ENCODE results near the gene LGR5.
"Not testable (repeated sequence)": the region's sequence is repeated elsewhere in the genome, so short reads cannot be mapped to it uniquely, and the experiment has no call there.

The LGR5 gene

GRCh38 chr12:71474791-71475190, 35.2 kb downstream of the LGR5 start:
- H3K4me1 ChIP-seq (ENCODE audit: control extremely low read depth in 1 of 4, control insufficient read depth in 4 of 4, insufficient read depth in 4 of 4, low read length in 3 of 4): no peaks in the 10 kb centered on the region
- H3K9me3 ChIP-seq (ENCODE audit: control extremely low read depth in 1 of 5, control insufficient read depth in 4 of 5, insufficient read depth in 2 of 5, low read depth in 1 of 5, low read length in 4 of 5): no peaks in the 10 kb centered on the region
- no peak for DNase-seq
- POLR2A ChIA-PET: no interaction called here
- CTCF ChIA-PET: interaction anchor here (1.7 kb wide), 1 partner anchor 59 kb away, joined by 3 read pairs; no protein-coding TSS in a partner anchor
- no peaks in the 10 kb centered on the region for H3K27me3 ChIP-seq (replicated peaks in 2 of 5; ENCODE audit: control insufficient read depth in 4 of 5, insufficient read depth in 5 of 5, low read length in 4 of 5)
- no peak overlapping the region for H3K4me3 ChIP-seq (ENCODE audit: control insufficient read depth in 1 of 7, extremely low read depth in 1 of 7, insufficient read depth in 4 of 7, low read depth in 2 of 7, low read length in 6 of 7)
- H3K27ac ChIP-seq (ENCODE audit: insufficient read depth in 1 of 2, low read depth in 1 of 2, low read length in 2 of 2, poor library complexity in 1 of 2, severe bottlenecking in 2 of 2): no peak overlapping the region
- H3K36me3 ChIP-seq (ENCODE audit: control insufficient read depth in 4 of 4, insufficient read depth in 4 of 4, low read length in 3 of 4): no peaks in the 10 kb centered on the region
- WGBS (ENCODE audit: insufficient coverage): 100% methylated on average over 1 of the region's 2 CpGs

- Histone ChIP-seq H3K27ac (ENCODE audit: insufficient read depth in 1 of 2, low read depth in 1 of 2, low read length in 2 of 2, poor library complexity in 1 of 2, severe bottlenecking in 2 of 2) (no peak overlapping the region), H3K27me3 (replicated peaks in 2 of 5; ENCODE audit: control insufficient read depth in 4 of 5, insufficient read depth in 5 of 5, low read length in 4 of 5) (no peaks in the 10 kb centered on the region), H3K4me3 (ENCODE audit: control insufficient read depth in 1 of 7, extremely low read depth in 1 of 7, insufficient read depth in 4 of 7, low read depth in 2 of 7, low read length in 6 of 7) (no peak overlapping the region), H3K9me3 (ENCODE audit: control extremely low read depth in 1 of 5, control insufficient read depth in 4 of 5, insufficient read depth in 2 of 5, low read depth in 1 of 5, low read length in 4 of 5) (no peaks in the 10 kb centered on the region), H3K36me3 (ENCODE audit: control insufficient read depth in 4 of 4, insufficient read depth in 4 of 4, low read length in 3 of 4) (no peaks in the 10 kb centered on the region), H3K4me1 (ENCODE audit: control extremely low read depth in 1 of 4, control insufficient read depth in 4 of 4, insufficient read depth in 4 of 4, low read length in 3 of 4) (no peaks in the 10 kb centered on the region)
- DNase-seq: no peak
- whole genome bisulfite sequencing (ENCODE audit: insufficient coverage): 96% methylated on average over 5 of the region's 5 CpGs
- ChIA-PET CTCF (interaction anchor here (1.7 kb wide), 1 partner anchor 59 kb away, joined by 3 read pairs; no protein-coding TSS in a partner anchor), POLR2A (no interaction called here)
Observed at GRCh38 chr12:71475280-71475679, 35.7 kb downstream of the LGR5 start.

GRCh38 chr12:71476513-71476912, 36.9 kb downstream of the LGR5 start:
- H3K36me3 ChIP-seq (ENCODE audit: control insufficient read depth in 4 of 4, insufficient read depth in 4 of 4, low read length in 3 of 4): no peaks in the 10 kb centered on the region
- 92% methylated on average over 2 of the region's 3 CpGs for WGBS (ENCODE audit: insufficient coverage)
- H3K27ac ChIP-seq (ENCODE audit: insufficient read depth in 1 of 2, low read depth in 1 of 2, low read length in 2 of 2, poor library complexity in 1 of 2, severe bottlenecking in 2 of 2): no peak overlapping the region
- no peaks in the 10 kb centered on the region for H3K9me3 ChIP-seq (ENCODE audit: control extremely low read depth in 1 of 5, control insufficient read depth in 4 of 5, insufficient read depth in 2 of 5, low read depth in 1 of 5, low read length in 4 of 5)
- POLR2A ChIA-PET: no interaction called here
- no peaks in the 10 kb centered on the region for H3K4me1 ChIP-seq (ENCODE audit: control extremely low read depth in 1 of 4, control insufficient read depth in 4 of 4, insufficient read depth in 4 of 4, low read length in 3 of 4)
- DNase-seq: no peak
- H3K27me3 ChIP-seq (replicated peaks in 2 of 5; ENCODE audit: control insufficient read depth in 4 of 5, insufficient read depth in 5 of 5, low read length in 4 of 5): no peaks in the 10 kb centered on the region
- no peak overlapping the region for H3K4me3 ChIP-seq (ENCODE audit: control insufficient read depth in 1 of 7, extremely low read depth in 1 of 7, insufficient read depth in 4 of 7, low read depth in 2 of 7, low read length in 6 of 7)
- CTCF ChIA-PET: no interaction called here

- no peaks in the 10 kb centered on the region for H3K27me3 ChIP-seq (replicated peaks in 2 of 5; ENCODE audit: control insufficient read depth in 4 of 5, insufficient read depth in 5 of 5, low read length in 4 of 5)
- H3K27ac ChIP-seq (ENCODE audit: insufficient read depth in 1 of 2, low read depth in 1 of 2, low read length in 2 of 2, poor library complexity in 1 of 2, severe bottlenecking in 2 of 2): no peak overlapping the region
- ChIA-PET POLR2A (no interaction called here), CTCF (interaction anchor here (1.2 kb wide), 1 partner anchor 11 kb away, joined by 5 read pairs; no protein-coding TSS in a partner anchor)
- H3K4me1 ChIP-seq (ENCODE audit: control extremely low read depth in 1 of 4, control insufficient read depth in 4 of 4, insufficient read depth in 4 of 4, low read length in 3 of 4): no peaks in the 10 kb centered on the region
- DNase-seq: no peak
- no peaks in the 10 kb centered on the region for H3K36me3 ChIP-seq (ENCODE audit: control insufficient read depth in 4 of 4, insufficient read depth in 4 of 4, low read length in 3 of 4)
- WGBS (ENCODE audit: insufficient coverage): no CpG with 5 or more reads among the region's 2 CpGs
- no peak overlapping the region for H3K4me3 ChIP-seq (ENCODE audit: control insufficient read depth in 1 of 7, extremely low read depth in 1 of 7, insufficient read depth in 4 of 7, low read depth in 2 of 7, low read length in 6 of 7)
- H3K9me3 ChIP-seq (ENCODE audit: control extremely low read depth in 1 of 5, control insufficient read depth in 4 of 5, insufficient read depth in 2 of 5, low read depth in 1 of 5, low read length in 4 of 5): no peaks in the 10 kb centered on the region
Observed at GRCh38 chr12:71477609-71478008, 38.0 kb downstream of the LGR5 start.

- DNase-seq: no peak
- no peaks in the 10 kb centered on the region for H3K27me3 ChIP-seq (replicated peaks in 2 of 5; ENCODE audit: control insufficient read depth in 4 of 5, insufficient read depth in 5 of 5, low read length in 4 of 5)
- no peak overlapping the region for H3K27ac ChIP-seq (ENCODE audit: insufficient read depth in 1 of 2, low read depth in 1 of 2, low read length in 2 of 2, poor library complexity in 1 of 2, severe bottlenecking in 2 of 2)
- no peaks in the 10 kb centered on the region for H3K9me3 ChIP-seq (ENCODE audit: control extremely low read depth in 1 of 5, control insufficient read depth in 4 of 5, insufficient read depth in 2 of 5, low read depth in 1 of 5, low read length in 4 of 5)
- no peak overlapping the region for H3K4me3 ChIP-seq (ENCODE audit: control insufficient read depth in 1 of 7, extremely low read depth in 1 of 7, insufficient read depth in 4 of 7, low read depth in 2 of 7, low read length in 6 of 7)
- ChIA-PET POLR2A (no interaction called here), CTCF (interaction anchor here (1.2 kb wide), 1 partner anchor 10 kb away, joined by 5 read pairs; no protein-coding TSS in a partner anchor)
- no CpG with 5 or more reads among the region's 1 CpG for WGBS (ENCODE audit: insufficient coverage)
- H3K36me3 ChIP-seq (ENCODE audit: control insufficient read depth in 4 of 4, insufficient read depth in 4 of 4, low read length in 3 of 4): no peaks in the 10 kb centered on the region
- H3K4me1 ChIP-seq (ENCODE audit: control extremely low read depth in 1 of 4, control insufficient read depth in 4 of 4, insufficient read depth in 4 of 4, low read length in 3 of 4): no peaks in the 10 kb centered on the region
Observed at GRCh38 chr12:71478270-71478669, 38.7 kb downstream of the LGR5 start.

GRCh38 chr12:71484272-71484905, 44.8 kb downstream of the LGR5 start:
- no peak overlapping the region for H3K27ac ChIP-seq (ENCODE audit: insufficient read depth in 1 of 2, low read depth in 1 of 2, low read length in 2 of 2, poor library complexity in 1 of 2, severe bottlenecking in 2 of 2)
- no peak for DNase-seq
- CTCF ChIA-PET: interaction anchor here (2.0 kb wide), 1 partner anchor 67 kb away, joined by 5 read pairs; no protein-coding TSS in a partner anchor
- 90% methylated on average over 2 of the region's 8 CpGs for WGBS (ENCODE audit: insufficient coverage)
- no peaks in the 10 kb centered on the region for H3K9me3 ChIP-seq (ENCODE audit: control extremely low read depth in 1 of 5, control insufficient read depth in 4 of 5, insufficient read depth in 2 of 5, low read depth in 1 of 5, low read length in 4 of 5)
- no peaks in the 10 kb centered on the region for H3K36me3 ChIP-seq (ENCODE audit: control insufficient read depth in 4 of 4, insufficient read depth in 4 of 4, low read length in 3 of 4)
- H3K4me1 ChIP-seq (ENCODE audit: control extremely low read depth in 1 of 4, control insufficient read depth in 4 of 4, insufficient read depth in 4 of 4, low read length in 3 of 4): no peaks in the 10 kb centered on the region
- POLR2A ChIA-PET: no interaction called here
- H3K27me3 ChIP-seq (replicated peaks in 2 of 5; ENCODE audit: control insufficient read depth in 4 of 5, insufficient read depth in 5 of 5, low read length in 4 of 5): no peaks in the 10 kb centered on the region
- no peak overlapping the region for H3K4me3 ChIP-seq (ENCODE audit: control insufficient read depth in 1 of 7, extremely low read depth in 1 of 7, insufficient read depth in 4 of 7, low read depth in 2 of 7, low read length in 6 of 7)

GRCh38 chr12:71490844-71491243, 51.2 kb downstream of the LGR5 start:
- H3K4me3 ChIP-seq (ENCODE audit: control insufficient read depth in 1 of 7, extremely low read depth in 1 of 7, insufficient read depth in 4 of 7, low read depth in 2 of 7, low read length in 6 of 7); CTCF ChIA-PET; H3K36me3 ChIP-seq (ENCODE audit: control insufficient read depth in 4 of 4, insufficient read depth in 4 of 4, low read length in 3 of 4); H3K27ac ChIP-seq (ENCODE audit: insufficient read depth in 1 of 2, low read depth in 1 of 2, low read length in 2 of 2, poor library complexity in 1 of 2, severe bottlenecking in 2 of 2); H3K27me3 ChIP-seq (replicated peaks in 2 of 5; ENCODE audit: control insufficient read depth in 4 of 5, insufficient read depth in 5 of 5, low read length in 4 of 5); H3K4me1 ChIP-seq (ENCODE audit: control extremely low read depth in 1 of 4, control insufficient read depth in 4 of 4, insufficient read depth in 4 of 4, low read length in 3 of 4); POLR2A ChIA-PET; DNase-seq: not testable (repeated sequence)
- no CpG with 5 or more reads among the region's 2 CpGs for WGBS (ENCODE audit: insufficient coverage)
- peaks cover 0 to 17% (median 9%) of the 10 kb centered on the region in 5 experiments for H3K9me3 ChIP-seq (ENCODE audit: control extremely low read depth in 1 of 5, control insufficient read depth in 4 of 5, insufficient read depth in 2 of 5, low read depth in 1 of 5, low read length in 4 of 5)
